NCI-H2029 treated with DMSO at 0.1 percent for 48 hours (cell line): ENCODE results near the gene PCDH19.

Experiments
- DNase-seq: peaks from one replicate; lab custom pipeline; 2025; lab: John Stamatoyannopoulos, UW

Gene PCDH19

DNA sequence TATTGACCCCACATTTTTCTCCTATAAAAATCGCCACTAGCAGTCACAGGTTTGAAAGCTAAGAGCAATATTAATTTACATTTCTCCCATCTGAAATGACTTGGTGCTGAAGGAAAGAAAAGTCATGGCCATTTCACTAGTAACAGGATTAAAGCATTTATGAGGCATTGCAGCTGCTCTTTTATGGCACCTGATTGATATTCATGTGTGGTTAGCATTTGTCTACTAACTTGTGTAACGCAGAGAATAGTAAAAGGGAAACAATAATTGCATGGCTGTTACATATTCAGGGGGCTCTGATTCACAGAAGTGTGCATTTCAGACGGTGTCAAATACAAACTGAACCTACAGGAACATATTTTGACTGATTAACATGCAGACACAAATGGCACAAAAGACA, 5.2 kb downstream of the PCDH19 start:
- no peak for DNase-seq

DNA sequence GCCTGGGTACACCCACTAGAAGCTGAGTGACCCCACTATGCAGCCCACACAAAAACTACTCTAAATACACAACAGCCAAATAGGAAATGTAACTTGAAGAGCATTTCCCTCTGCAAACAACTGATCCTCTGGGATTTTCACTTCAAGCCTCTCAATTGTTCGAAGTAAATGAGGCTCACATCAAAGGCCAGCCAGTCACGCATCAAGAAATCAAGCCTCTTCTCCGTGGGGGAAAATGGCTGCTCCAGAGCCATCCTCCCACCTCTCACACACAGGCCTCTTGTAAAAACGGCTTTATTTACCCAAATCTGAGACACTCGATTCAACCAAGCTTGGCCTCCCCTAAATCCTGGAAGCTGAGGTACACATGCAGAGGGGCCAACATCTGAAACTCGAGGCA, 14.3 kb downstream of the PCDH19 start:
- DNase-seq = no peak

DNA sequence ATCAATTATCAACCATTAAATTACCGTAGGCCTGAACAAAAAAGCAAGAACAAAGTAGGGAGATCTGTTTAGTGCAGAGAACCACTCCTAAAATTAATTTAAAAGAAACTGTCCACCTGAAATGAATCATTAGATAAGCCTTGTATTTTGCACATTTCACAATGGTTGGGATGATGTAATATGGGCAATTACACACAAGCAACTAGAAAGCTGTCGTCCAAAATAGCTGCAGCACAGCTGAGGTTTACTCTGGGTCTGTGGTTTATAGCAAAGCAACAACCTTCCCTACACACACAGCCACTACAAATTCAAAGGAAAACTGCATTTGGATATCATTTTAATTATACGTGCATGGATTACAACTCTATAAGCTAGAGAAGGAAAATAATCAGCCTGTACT, 28.5 kb downstream of the PCDH19 start:
- DNase-seq = no peak

DNA sequence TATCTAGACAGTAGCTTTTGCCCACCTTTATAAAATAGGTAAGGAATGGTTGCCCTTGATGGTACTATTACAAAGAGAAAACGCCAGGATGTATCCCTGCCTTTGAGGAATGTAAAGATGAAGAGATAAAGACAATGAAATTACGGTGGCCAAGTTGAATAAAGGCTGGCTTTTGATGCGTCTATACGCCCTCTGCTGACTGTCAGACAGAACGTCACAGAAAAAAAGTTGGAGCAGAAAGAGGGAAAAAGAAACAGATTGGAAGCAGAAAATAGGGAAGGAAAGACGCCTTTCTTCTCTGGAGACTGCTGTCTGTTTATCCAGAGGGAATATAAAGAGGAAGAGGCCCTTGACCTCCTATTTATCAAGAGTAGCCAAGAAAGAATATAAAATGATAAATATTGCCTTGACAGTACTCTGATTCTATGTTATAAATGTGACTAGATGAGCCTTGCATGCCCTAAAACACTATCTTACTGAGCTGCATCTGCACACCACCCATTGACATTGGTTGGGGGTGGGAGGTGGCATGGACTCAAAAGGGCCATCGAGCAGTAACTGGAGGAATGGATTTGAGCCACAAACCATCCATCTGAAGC, 30.6 kb downstream of the PCDH19 start:
- DNase-seq = no peak

DNA sequence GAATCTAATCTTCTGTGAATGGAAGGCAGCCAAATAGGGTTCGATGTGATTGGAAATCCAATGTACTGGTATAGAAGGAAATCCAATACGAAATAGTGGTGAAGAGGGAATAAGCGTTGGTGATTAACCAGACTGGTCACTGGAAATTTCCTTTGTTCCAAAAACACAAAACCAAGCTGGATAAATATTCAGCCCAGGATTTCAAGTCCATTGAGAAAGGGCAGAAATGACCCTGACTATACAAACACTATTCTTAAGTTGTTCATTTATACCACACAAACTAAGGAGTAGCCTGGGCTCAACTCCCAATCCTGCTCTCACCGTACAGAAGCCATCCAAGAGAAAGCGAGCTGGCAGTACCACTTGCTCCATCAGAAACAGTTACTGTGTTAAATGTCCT, 32.2 kb downstream of the PCDH19 start:
- no peak for DNase-seq

DNA sequence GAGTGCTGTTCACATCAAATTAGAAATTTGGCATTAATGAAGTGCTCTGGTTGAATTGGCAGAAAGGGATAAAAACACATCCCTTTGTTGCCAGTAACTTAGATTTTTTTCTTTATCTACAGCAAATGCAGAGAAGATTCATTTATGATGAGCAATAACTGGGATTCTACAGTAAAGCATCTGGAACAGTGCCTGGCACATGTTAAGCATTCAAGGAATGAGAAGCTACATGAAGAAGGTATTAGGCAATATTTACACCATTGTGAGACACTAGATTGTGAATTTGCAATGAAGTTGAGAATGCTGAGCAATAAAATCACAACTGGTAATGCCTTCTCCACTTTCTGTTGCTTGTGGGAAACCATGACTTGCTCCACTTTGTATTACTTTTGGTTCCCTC, 33.5 kb downstream of the PCDH19 start:
- DNase-seq = no peak

DNA sequence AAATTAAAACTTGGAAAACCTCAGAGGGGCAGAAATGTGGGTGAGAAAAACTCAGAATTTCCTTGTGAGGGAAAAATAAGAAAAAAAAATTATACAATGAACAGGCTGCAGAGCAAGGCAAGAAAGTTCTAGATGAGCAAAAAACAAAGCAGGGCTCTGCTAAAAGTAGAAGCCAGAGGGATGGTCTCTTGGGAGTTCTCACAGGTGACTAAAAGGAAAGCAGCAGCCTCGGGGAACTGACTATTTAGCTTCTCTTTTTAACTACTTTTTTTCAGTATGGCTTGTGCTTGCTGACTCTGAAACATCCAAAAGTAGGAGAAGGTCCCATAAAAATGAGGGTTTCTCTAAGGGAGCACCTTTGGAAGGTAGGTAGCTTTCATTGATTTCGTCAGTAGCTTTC, 36.4 kb downstream of the PCDH19 start:
- no peak for DNase-seq

DNA sequence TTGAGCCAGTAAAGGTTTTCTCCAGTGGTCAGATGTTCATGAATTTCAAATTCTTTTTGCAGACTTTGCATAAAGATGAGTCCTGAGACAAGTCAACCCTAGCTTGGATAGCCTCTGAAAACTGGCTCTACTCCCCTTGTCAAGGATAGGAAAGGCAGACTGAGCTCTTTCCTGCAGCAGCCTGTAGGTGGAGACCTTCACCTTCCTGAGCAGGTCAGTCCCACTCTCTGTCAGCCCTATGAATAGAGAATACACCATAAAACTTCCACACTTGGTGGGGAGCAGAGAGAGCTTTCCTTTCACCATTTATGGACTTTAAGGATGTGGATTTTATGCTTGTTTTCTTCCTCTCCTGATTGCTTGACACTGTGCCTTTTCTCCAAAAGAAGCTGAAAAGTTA, 41.9 kb downstream of the PCDH19 start:
- no peak for DNase-seq

DNA sequence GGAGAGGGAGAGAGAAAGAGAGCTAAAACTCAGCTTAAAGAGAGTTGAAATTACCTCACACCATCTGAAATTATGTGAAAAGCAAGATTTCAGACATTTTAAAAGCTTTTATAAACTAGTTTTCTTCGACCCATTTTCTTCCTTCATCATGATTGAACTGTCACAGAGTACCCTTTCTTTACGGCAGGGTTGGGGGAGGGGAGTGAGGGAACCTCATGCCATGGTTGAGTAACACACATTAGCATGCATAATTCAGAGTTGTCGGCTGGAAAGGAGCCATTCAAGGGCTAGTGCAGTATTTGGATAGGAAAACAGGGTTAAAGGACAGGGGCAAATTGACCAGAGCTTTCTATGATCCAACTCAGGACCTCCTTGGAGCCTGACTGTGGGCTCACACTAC, 46.2 kb downstream of the PCDH19 start:
- no peak for DNase-seq

DNA sequence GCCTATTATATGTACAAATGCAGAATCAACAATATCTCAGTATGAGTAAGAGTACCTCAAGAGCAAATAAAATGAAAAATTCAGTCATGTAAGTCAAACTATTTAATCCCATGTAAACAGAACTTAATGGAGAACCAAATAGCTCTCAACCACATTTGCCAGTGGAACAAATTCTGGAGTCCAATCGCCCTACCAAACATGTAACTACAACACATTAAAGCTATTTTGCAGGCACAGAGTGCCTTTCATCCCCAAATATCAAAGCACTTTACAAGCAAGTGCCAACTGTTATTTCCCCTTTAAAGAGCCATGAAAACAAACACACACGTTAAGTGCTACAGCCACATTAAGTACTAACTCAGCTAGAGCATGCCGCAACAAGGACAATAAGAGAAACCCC, 51.3 kb downstream of the PCDH19 start:
- DNase-seq = peak; percentile 82

DNA sequence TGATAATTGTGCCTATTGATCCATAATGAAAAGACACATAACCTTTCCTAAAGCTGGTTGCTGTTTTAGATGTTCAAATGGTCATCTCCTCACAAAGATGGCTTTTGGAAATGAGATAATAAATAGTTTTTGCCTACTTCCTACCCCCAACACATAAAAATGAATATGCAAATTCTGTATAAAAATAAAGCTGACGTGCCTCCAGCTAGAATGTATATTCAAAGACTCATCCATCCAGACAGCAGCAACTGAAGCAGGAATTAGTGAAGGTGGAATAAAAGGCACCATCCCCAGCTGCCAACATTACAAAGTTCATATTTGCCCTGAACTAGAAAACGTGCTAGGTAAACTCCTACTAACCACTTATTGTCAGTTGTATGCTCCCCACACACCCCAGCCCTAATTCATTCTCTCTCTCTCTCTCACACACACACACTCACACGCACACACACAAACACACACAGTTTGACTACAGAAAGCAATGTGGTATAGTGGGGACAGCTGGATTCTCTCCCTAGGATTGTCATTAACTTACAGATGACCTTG, 53.6 kb downstream of the PCDH19 start:
- no peak for DNase-seq

DNA sequence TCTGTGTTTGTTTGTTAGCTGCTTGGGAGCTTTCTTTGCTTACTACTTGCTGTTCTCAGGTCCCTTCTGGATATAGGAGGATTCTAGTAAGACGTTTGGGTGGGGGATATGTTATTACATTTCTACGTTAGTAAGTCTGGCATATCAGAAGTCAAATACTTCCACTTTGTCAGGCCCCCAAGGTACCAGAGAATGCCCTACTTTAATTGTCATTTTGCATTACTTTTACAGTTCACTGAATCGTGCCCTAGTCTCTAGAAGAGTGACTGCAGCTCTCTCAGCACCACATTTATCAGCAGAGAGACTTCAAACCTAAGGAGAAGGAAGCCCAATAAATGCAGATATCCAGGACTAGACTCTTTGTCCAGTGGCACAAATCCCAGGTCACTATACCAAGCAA, 54.4 kb downstream of the PCDH19 start:
- no peak for DNase-seq

DNA sequence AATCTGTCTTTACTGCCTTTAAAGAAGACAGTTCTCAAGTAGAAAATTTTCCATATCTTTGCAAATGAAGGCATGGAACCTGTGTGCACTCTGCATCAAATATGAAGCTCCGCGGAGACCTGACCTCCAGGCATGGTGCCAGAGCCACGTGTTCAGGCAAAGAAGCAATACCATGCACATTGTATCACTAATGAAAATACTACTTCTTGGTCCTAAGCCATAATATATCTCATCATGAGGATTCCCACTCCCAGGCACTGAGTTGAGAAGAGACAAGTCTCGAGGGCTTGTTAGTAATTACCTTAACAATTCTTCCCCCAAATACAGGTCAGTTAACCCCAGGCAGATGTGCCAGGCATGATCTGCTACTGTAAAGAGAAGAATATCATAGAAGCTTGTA, 56.7 kb downstream of the PCDH19 start:
- DNase-seq = no peak

DNA sequence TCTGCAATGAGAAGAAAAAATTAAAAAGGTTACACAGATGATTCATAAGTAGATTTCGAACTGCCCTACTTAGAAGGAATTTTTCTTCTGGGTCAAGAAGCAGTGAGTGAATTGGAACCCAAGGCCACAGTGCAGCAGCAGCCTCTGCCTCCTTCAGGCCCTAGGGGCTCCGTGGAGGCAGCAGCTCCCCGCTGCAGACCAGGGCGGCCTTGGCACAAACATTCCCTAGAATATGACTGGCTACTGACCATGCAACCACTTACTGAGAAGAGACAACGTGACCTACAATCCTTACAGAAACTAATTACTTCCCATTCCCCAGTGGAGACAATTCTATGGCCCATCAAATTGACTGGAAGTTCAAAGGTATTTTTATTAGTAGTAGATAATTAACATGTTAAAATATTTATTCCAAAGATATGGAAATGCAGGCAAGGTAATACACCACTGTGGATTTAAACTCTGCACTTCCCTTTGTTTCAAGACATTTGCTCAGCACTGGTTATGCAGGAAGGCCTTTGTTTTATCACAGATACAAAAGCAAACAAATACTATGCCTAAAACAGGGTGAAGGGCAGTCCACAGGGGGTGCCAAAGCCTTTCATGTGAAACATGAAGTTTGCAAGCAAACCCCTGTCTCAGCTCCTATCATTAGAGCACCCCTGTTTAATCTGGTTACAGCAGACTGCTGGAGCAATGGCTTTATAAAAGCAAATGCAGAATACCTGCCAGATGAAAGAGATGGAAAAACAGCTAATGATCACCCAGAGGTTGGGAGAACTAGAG, 59.2 kb downstream of the PCDH19 start:
- DNase-seq = no peak

DNA sequence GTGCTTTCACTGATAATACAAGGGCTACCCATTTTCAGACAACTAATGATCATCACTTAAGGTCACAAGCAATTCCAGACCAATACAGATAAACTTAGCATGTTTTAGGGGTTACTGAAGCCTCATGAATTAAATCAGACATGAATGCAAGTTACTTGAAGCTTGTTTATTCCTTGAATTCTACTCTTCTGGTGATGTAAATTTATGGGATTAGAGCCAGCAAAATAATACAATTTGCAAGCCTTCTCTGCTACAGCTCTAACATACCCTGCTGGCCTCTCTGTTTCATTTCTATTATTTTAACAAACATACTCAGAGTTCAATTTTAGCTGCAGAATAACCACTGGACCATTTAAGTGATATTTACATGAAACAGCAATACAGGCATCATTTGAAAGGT, 60.7 kb downstream of the PCDH19 start:
- DNase-seq = no peak

DNA sequence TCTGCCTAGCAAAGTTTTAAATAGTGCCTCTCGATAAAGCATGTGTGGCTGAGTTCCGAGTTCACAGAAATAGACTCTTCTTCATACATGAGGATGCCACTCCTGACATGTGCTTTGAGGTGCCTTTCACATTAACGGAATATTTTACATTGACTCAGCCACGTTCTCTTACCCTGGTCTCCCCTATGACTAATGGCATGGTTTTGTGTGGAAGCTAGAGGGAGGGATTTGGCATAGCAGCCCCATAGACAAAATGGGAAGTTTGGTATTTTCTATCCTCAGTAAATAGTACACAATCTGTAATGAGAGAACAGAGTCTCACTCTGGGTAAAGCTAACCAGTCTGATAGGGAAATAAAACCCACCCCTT, 68.9 kb downstream of the PCDH19 start:
- no peak for DNase-seq

DNA sequence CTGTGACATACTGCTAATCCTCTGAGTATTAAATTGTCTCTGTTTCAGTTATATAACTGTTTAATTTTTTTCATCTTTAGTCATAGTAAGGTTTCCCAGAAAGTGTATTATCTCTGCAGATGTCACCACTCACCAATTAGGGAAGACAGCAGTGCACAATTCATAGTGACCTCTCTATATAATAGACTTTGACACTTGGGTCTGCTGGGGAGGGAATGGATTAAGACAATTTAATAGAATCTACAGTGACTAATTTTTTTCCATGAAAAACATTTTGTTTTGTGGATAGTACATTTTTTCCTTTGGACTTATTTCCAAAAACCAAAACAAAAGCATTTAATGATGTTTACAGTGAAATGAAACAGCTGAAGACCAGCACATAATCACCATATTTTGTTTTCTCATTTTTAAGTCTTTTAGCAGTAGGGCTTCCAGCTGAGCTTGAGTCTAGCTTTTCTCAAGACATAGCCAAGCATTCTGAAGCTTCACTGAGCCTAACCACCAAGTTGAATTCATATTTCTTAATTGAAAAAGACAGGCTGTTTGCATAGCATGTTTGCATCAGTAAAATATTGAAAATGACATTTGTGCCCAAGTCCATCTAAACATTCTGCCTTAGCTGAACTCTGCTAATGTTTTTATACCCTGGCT, 69.5 kb downstream of the PCDH19 start:
- DNase-seq = no peak

DNA sequence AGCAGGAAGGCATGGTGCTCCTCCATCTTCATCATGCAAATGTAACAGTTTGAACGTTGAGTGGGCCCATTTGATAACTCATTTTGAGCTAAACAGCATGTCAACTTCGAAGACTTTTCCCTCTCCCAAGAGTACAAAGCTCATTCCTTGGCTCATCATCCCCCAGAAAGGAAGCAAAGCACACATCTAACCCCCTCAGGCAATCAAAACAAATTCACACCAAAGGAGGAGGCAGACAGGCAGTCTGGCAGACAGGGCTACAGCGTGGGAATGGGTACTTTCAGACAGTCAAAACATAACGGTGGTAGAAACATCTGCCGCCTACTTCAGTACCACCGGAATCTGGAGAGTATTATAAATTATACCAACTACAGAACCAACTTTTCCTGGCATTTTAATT, 81.7 kb downstream of the PCDH19 start:
- DNase-seq = no peak

DNA sequence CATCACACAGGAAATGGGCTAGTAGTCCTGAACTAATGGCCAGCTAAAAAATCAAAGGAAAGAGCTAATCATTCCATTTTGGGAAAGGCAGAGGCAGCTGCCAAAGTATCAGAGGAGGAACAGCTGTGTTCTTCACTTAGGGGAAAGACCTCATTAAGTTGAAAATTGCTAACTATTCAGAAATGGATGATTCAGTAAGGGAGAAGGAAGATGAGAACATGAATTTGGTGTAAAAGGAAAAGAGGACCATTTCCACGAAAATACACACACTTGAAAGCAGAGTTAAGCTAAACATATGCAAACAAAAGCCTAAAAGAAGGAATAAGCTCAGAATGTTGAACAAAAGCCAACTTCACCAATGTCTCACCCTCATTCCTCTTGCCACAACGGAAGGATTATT, 90.4 kb downstream of the PCDH19 start:
- no peak for DNase-seq

DNA sequence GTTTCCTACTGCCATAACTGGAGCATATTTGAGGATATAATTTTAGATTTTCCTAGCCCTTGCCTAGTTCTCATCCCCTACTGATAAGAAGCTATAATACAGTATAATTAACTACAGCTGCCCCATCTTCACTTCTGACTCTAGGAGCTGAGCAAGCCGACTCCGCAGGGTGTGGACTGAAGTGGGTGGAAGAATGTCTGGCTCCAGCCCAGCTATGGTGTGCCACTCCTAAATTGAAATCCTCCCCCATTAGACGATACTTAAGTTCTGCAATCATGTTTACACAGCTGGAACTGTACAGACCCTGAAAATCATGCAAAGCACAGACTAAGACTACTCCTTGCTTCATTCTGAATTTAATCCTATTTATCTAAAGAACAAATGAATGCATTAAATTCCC, 93.1 kb downstream of the PCDH19 start:
- peak; percentile 11 for DNase-seq

DNA sequence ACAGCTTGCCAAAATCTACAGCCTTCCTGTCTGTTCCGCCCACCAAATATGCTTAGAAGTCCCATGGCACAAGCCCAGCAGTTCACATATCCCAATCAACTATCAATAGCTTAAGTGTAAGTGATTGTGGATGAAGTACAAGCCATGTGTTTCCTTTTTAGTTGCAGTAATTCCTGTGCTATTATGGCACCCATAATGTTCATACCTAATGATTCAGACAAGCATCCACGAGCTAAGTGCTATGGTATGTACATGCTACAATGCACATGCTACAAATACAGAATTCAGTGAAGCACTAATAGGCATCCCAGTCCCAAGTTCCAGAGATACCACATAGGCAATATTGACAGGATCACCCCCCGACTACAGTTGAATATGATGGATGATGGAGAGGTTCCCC, 94.5 kb downstream of the PCDH19 start:
- DNase-seq = no peak

DNA sequence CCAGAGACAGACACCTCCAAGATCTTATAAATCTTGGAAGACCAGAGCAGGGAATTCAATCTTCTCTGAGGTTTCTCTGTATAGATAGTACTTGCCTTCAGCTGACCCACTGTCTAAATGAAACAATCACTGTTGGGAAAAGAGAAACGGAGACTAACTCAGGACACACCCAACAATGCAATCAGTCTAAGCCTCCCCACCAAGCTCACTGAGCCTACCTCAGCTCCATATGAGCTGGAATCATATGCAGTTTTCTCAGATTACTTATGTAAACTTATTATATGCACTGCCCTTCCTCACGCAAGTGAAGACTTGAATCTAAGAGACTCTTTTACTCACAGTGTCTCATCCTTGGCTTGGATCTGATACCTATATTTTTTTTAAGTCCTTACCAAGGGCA, 110.5 kb downstream of the PCDH19 start:
- no peak for DNase-seq

DNA sequence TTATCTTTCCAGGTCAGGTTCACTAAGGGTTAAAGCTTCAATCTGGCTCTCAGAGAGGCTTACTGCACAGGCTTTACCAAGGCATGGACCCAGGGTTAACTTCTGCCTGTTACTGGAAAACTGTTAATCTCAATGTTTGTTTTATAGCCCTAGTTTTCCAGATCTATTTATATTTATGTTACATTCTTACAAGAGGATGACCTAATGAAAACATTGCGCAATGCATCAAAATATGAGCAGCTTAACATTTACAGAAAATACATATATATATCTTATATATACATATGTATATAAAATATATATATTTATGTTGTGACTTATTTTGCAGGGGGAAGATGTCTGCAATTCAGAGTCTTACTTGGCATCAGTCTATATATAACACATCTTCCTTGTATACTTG, 112.3 kb downstream of the PCDH19 start:
- no peak for DNase-seq
